ENCODE results near the gene IL18R1. TPM values are rescaled to one million over a fixed set of nuclear protein-coding genes. Genes with fewer than 3 reads are reported as not detected.

Gene IL18R1
- total RNA-seq, 1 experiment from 2014 or later = 1.5 TPM

DNA sequence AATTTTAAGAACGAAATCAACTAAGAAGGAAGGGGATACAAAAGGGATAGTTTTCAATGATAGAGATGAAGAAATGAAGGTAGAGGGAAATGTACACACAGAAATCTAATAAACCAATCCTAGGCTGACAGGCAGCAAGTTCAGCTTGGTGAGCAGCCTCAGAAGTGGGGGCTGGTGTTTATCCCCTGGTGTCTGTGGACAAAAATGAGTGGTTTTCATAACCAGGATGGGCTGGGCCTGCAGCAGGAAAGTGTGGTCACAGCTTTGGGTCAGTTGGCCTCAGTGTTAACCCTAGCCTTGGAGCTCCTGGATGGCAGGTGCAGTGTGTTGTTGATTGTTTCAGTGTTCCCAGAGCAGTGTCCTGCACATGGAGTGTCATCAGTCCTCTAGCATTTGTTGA is 14.3 kb downstream of the IL18R1 start:
- H3K27ac Mint-ChIP-seq (ENCODE audit: unreplicated experiment) = no peak overlapping the region
- CTCF ChIA-PET = no interaction called here
- H3K4me1 Mint-ChIP-seq (ENCODE audit: low read depth, unreplicated experiment) = no peaks in the 10 kb centered on the region
- H3K27me3 Mint-ChIP-seq (ENCODE audit: unreplicated experiment) = no peaks in the 10 kb centered on the region
- no peak for DNase-seq
- intact Hi-C loops (cut with micrococcal nuclease; ENCODE audit: unreplicated experiment) = no loop called here
- H3K9me3 Mint-ChIP-seq (ENCODE audit: low read depth, unreplicated experiment) = peaks cover 8% of the 10 kb centered on the region
- H3K4me3 Mint-ChIP-seq (ENCODE audit: low read depth, unreplicated experiment) = no peak overlapping the region
- no TSS peak for BruUV-seq (replicated peaks)
- H3K36me3 Mint-ChIP-seq (ENCODE audit: insufficient read depth, unreplicated experiment) = no peaks in the 10 kb centered on the region
- TF ChIP-seq, protein P1, sequence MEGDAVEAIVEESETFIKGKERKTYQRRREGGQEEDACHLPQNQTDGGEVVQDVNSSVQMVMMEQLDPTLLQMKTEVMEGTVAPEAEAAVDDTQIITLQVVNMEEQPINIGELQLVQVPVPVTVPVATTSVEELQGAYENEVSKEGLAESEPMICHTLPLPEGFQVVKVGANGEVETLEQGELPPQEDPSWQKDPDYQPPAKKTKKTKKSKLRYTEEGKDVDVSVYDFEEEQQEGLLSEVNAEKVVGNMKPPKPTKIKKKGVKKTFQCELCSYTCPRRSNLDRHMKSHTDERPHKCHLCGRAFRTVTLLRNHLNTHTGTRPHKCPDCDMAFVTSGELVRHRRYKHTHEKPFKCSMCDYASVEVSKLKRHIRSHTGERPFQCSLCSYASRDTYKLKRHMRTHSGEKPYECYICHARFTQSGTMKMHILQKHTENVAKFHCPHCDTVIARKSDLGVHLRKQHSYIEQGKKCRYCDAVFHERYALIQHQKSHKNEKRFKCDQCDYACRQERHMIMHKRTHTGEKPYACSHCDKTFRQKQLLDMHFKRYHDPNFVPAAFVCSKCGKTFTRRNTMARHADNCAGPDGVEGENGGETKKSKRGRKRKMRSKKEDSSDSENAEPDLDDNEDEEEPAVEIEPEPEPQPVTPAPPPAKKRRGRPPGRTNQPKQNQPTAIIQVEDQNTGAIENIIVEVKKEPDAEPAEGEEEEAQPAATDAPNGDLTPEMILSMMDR (IDR thresholded peaks at IDR 0.05; ENCODE audit: unreplicated experiment) = no peak

DNA sequence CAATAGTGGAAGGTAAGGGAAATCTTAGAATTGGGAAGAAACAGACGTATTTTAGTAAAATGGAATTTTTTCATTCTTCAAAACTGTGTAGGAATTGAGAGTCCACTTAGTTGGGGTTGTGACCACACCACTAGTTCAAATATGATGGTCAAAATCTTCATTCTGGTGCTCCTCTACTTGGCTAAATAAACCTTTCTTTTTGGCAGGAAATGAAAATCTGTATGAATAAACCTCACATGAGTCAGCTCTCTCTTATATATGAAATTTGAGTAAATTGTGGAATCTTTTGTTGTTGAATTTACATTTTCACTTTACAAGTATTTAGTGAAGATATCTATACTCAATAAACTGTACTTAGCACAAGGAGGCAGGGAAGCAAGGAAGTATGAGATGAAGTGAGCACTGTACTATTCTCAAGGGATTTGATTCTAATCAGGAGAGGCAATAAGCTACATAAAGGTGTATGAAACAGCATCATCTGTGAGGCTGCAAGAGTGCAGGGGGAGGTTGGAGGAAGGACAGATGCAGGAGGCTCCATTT is 20.5 kb downstream of the IL18R1 start:
- CTCF ChIA-PET = no interaction called here
- DNase-seq = no peak
- Mint-ChIP-seq H3K9me3 (ENCODE audit: low read depth, unreplicated experiment) (no peaks in the 10 kb centered on the region), H3K36me3 (ENCODE audit: insufficient read depth, unreplicated experiment) (no peaks in the 10 kb centered on the region), H3K4me1 (ENCODE audit: low read depth, unreplicated experiment) (no peaks in the 10 kb centered on the region), H3K27ac (ENCODE audit: unreplicated experiment) (no peak overlapping the region), H3K27me3 (ENCODE audit: unreplicated experiment) (peaks cover 52% of the 10 kb centered on the region), H3K4me3 (ENCODE audit: low read depth, unreplicated experiment) (no peak overlapping the region)
- BruUV-seq (replicated peaks) = no TSS peak
- TF ChIP-seq, protein P1 (IDR thresholded peaks at IDR 0.05; ENCODE audit: unreplicated experiment) = no peak
- intact Hi-C loops (cut with micrococcal nuclease; ENCODE audit: unreplicated experiment) = no loop called here

DNA sequence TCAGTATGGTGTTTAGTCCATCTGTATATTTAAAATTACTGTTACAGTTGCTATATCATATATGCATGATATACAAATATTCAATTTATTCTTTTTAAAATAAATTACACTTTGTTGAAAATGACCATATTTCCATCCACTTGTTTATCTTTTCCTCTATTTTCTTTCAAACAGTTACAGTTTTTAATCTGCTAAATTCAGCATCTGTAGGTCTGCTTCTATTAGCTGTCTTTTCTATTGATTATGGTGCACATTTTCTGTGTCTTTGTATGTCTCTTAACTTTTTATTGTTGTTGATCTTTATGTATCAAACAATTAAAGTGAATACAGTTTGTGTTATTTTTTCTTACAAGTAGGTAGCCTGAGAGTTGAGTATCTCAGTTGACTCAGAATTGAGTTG is 28.1 kb downstream of the IL18R1 start:
- H3K27me3 Mint-ChIP-seq (ENCODE audit: unreplicated experiment) = peaks cover 38% of the 10 kb centered on the region
- no peak overlapping the region for H3K27ac Mint-ChIP-seq (ENCODE audit: unreplicated experiment)
- no peaks in the 10 kb centered on the region for H3K36me3 Mint-ChIP-seq (ENCODE audit: insufficient read depth, unreplicated experiment)
- intact Hi-C loops (cut with micrococcal nuclease; ENCODE audit: unreplicated experiment) = no loop called here
- BruUV-seq (replicated peaks) = no TSS peak
- TF ChIP-seq, protein P1 (IDR thresholded peaks at IDR 0.05; ENCODE audit: unreplicated experiment) = no peak
- H3K4me1 Mint-ChIP-seq (ENCODE audit: low read depth, unreplicated experiment) = no peaks in the 10 kb centered on the region
- H3K4me3 Mint-ChIP-seq (ENCODE audit: low read depth, unreplicated experiment) = no peak overlapping the region
- CTCF ChIA-PET = no interaction called here
- DNase-seq = no peak
- peaks cover 6% of the 10 kb centered on the region for H3K9me3 Mint-ChIP-seq (ENCODE audit: low read depth, unreplicated experiment)

DNA sequence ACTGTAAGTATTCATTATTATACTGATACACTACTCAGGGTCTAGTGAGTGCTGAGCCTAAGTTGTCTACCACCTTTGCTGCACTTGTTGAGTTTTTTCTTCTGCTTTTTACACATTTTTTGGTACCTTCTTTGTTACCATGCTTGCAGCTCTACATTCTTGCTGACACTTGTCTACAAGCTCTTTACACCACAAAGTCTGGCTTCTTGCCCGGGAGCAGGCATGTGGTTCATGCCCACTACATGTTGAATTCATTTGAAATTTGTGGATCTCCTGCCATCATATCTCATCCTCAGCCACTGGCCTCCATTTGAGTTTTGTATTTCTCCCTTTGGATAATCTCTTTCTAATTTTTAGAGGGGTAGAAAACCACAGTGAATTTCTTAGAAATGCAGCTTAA is 29.9 kb downstream of the IL18R1 start:
- H3K27me3 Mint-ChIP-seq (ENCODE audit: unreplicated experiment) = peaks cover 20% of the 10 kb centered on the region
- CTCF ChIA-PET = no interaction called here
- no peak for DNase-seq
- TF ChIP-seq, protein P1 (IDR thresholded peaks at IDR 0.05; ENCODE audit: unreplicated experiment) = no peak
- no peak overlapping the region for H3K4me3 Mint-ChIP-seq (ENCODE audit: low read depth, unreplicated experiment)
- no peak overlapping the region for H3K27ac Mint-ChIP-seq (ENCODE audit: unreplicated experiment)
- H3K36me3 Mint-ChIP-seq (ENCODE audit: insufficient read depth, unreplicated experiment) = no peaks in the 10 kb centered on the region
- H3K4me1 Mint-ChIP-seq (ENCODE audit: low read depth, unreplicated experiment) = no peaks in the 10 kb centered on the region
- intact Hi-C loops (cut with micrococcal nuclease; ENCODE audit: unreplicated experiment) = no loop called here
- BruUV-seq (replicated peaks) = no TSS peak
- peaks cover 6% of the 10 kb centered on the region for H3K9me3 Mint-ChIP-seq (ENCODE audit: low read depth, unreplicated experiment)

Measured in Calu3 (cell line).